ENCODE results near the gene ANK2. TPM values are rescaled to one million over a fixed set of nuclear protein-coding genes. Genes with fewer than 3 reads are reported as not detected.
"Not testable (repeated sequence)": the region's sequence is repeated elsewhere in the genome, so short reads cannot be mapped to it uniquely, and the experiment has no call there.

Gene ANK2
- total RNA-seq, 1 donor from 2014 or later = 58.3 TPM

GRCh38 chr4:113057891-113058290 lies 8.4 kb downstream of the ANK2 start:
- TF ChIP-seq, protein P1, sequence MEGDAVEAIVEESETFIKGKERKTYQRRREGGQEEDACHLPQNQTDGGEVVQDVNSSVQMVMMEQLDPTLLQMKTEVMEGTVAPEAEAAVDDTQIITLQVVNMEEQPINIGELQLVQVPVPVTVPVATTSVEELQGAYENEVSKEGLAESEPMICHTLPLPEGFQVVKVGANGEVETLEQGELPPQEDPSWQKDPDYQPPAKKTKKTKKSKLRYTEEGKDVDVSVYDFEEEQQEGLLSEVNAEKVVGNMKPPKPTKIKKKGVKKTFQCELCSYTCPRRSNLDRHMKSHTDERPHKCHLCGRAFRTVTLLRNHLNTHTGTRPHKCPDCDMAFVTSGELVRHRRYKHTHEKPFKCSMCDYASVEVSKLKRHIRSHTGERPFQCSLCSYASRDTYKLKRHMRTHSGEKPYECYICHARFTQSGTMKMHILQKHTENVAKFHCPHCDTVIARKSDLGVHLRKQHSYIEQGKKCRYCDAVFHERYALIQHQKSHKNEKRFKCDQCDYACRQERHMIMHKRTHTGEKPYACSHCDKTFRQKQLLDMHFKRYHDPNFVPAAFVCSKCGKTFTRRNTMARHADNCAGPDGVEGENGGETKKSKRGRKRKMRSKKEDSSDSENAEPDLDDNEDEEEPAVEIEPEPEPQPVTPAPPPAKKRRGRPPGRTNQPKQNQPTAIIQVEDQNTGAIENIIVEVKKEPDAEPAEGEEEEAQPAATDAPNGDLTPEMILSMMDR (conservative IDR thresholded peaks at IDR 0.05) = no peak
- H3K27me3 Mint-ChIP-seq (ENCODE audit: low read depth) = no peaks in the 10 kb centered on the region
- H3K4me3 Mint-ChIP-seq = no peak overlapping the region
- DNase-seq (ENCODE audit: low read depth, low spot score) = no peak
- no peaks in the 10 kb centered on the region for H3K4me1 Mint-ChIP-seq
- H3K27ac Mint-ChIP-seq (ENCODE audit: unreplicated experiment) = no peak overlapping the region
- no peaks in the 10 kb centered on the region for H3K9me3 Mint-ChIP-seq
- no peaks in the 10 kb centered on the region for H3K36me3 Mint-ChIP-seq (ENCODE audit: low read depth)

- no peak for DNase-seq (ENCODE audit: low read depth, low spot score)
- Mint-ChIP-seq H3K27me3 (ENCODE audit: low read depth) (no peaks in the 10 kb centered on the region), H3K27ac (ENCODE audit: unreplicated experiment) (no peak overlapping the region), H3K9me3 (no peaks in the 10 kb centered on the region), H3K4me1 (peaks cover 5% of the 10 kb centered on the region), H3K36me3 (ENCODE audit: low read depth) (no peaks in the 10 kb centered on the region), H3K4me3 (no peak overlapping the region)
- TF ChIP-seq, protein P1 (conservative IDR thresholded peaks at IDR 0.05) = no peak
Measured at GRCh38 chr4:113059449-113060182, 10.2 kb downstream of the ANK2 start.

GRCh38 chr4:113060853-113061252 lies 11.4 kb downstream of the ANK2 start:
- Mint-ChIP-seq H3K27me3 (ENCODE audit: low read depth) (no peaks in the 10 kb centered on the region), H3K27ac (ENCODE audit: unreplicated experiment) (no peak overlapping the region), H3K4me1 (peaks cover 5% of the 10 kb centered on the region), H3K9me3 (no peaks in the 10 kb centered on the region), H3K36me3 (ENCODE audit: low read depth) (no peaks in the 10 kb centered on the region), H3K4me3 (no peak overlapping the region)
- TF ChIP-seq, protein P1 (conservative IDR thresholded peaks at IDR 0.05) = no peak
- DNase-seq (ENCODE audit: low read depth, low spot score) = no peak

DNA sequence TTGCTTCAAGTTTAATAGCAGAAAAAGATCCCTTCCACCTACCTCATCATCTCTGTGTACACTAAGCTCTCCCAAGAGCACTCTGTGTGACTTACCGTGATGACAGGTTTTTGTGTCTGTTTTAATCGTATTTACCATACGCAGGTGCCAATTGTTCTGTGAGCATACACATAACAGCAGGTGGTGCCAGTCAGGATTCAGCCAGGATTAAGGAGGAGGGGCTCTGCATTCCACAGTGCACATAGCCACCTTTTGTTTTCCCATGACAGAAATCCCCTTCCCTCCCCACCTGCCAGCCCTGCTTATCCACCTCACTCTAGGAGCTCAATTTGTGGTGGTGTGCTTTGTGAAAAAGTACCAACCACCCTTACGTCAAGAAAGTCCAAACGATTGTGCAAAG lies 14.8 kb downstream of the ANK2 start:
- H3K27ac Mint-ChIP-seq (ENCODE audit: unreplicated experiment) = no peak overlapping the region
- no peak overlapping the region for H3K4me3 Mint-ChIP-seq
- H3K9me3 Mint-ChIP-seq = no peaks in the 10 kb centered on the region
- H3K4me1 Mint-ChIP-seq = peaks cover 5% of the 10 kb centered on the region
- no peaks in the 10 kb centered on the region for H3K27me3 Mint-ChIP-seq (ENCODE audit: low read depth)
- DNase-seq (ENCODE audit: low read depth, low spot score) = no peak
- TF ChIP-seq, protein P1 (conservative IDR thresholded peaks at IDR 0.05) = no peak
- no peaks in the 10 kb centered on the region for H3K36me3 Mint-ChIP-seq (ENCODE audit: low read depth)

DNA sequence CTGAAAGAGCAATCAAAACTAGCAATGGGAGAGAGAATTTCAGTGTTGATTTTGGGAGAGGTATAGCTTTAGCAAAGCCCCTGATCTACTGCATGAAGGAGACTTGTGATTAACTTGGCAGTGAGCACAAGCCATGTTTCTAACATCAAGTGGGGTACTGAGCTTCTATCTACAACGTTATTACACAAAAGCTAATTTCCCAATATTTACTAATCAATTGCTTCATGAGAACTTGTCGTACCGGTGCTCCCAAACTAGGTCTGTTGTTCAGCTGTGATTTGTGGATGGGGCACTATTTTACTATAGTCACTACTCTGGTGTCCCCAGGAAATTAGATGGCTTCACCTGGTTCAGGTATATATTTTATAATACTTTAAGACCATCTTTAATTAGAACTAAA lies 16.2 kb downstream of the ANK2 start:
- no peaks in the 10 kb centered on the region for H3K27me3 Mint-ChIP-seq (ENCODE audit: low read depth)
- TF ChIP-seq, protein P1 (conservative IDR thresholded peaks at IDR 0.05) = no peak
- peaks cover 5% of the 10 kb centered on the region for H3K4me1 Mint-ChIP-seq
- H3K36me3 Mint-ChIP-seq (ENCODE audit: low read depth) = no peaks in the 10 kb centered on the region
- DNase-seq (ENCODE audit: low read depth, low spot score) = no peak
- no peak overlapping the region for H3K27ac Mint-ChIP-seq (ENCODE audit: unreplicated experiment)
- no peak overlapping the region for H3K4me3 Mint-ChIP-seq
- no peaks in the 10 kb centered on the region for H3K9me3 Mint-ChIP-seq

DNA sequence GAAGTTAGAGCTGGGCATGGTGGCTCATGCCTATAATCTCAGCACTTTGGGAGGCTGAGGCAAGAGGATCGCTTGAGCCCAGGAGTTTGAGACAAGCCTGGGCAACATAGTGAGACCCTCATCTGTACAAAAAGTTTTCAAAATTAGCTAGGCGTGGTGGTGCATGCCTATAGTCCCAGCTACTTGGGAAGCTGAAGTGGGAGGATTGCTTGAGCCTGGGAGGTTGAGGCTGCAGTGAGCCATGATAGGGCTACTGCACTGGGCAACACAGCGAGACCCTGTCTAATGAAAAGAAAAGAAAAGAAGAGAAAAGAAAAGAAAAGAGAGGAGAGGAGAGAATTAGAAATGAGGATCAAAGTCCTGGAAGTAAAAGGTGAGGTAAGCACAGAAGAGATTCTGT lies 19.3 kb downstream of the ANK2 start:
- H3K4me1 Mint-ChIP-seq; H3K36me3 Mint-ChIP-seq (ENCODE audit: low read depth); H3K4me3 Mint-ChIP-seq; DNase-seq (ENCODE audit: low read depth, low spot score); H3K9me3 Mint-ChIP-seq; H3K27me3 Mint-ChIP-seq (ENCODE audit: low read depth); H3K27ac Mint-ChIP-seq (ENCODE audit: unreplicated experiment): not testable (repeated sequence)
